Choroid plexus epithelial cell (primary cell): Measurements from ENCODE around the gene STAU1.
A peak's percentile ranks its signal among the peaks of the same experiment; 100 is the strongest.

Experiments
- DNase-seq: peaks from one replicate; pipeline ENCODE4 v3.0.0-alpha.2; 2010; ENCODE audit warnings: low read depth
- H3K4me3 ChIP-seq: 2 replicates; pipeline ENCODE4 v1.5.1; 2011; ENCODE audit warnings: low read depth, mild to moderate bottlenecking, control low read depth, low read length, moderate library complexity
- CTCF ChIP-seq: conservative IDR thresholded peaks from 2 replicates; pipeline ENCODE4 v1.5.1; 2011; ENCODE audit warnings: low read depth, mild to moderate bottlenecking, control low read depth, inconsistent platforms, low read length, moderate library complexity

The STAU1 gene

GRCh38 chr20:49216991-49217578, 29.0 kb upstream of the STAU1 start:
- H3K4me3 ChIP-seq = no peak overlapping the region
- peak; percentile 95 for DNase-seq
- peak; percentile 96 for TF ChIP-seq CTCF

- H3K4me3 ChIP-seq = no peak overlapping the region
- no peak for TF ChIP-seq CTCF
- no peak for DNase-seq
These were observed 27.1 kb upstream of the STAU1 start for GRCh38 chr20:49215232-49215631.

DNA sequence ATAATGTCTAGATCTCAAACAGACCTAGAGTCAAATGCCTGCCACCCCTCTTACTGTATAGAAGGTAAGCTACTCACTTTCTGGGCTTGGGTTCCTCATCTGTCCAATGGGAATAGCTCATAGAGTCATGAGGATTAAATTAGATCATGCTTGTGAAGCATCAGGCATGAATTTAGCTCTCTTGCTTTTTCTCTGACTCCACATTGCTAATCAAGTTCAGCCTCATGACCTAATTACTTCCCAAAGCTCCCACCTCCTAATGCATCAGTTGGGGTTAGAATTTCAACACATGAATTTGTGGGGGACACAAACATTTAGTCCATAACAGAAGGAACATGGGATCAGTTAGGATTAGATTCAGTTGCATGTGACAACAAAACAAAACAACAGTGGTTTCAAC, 26.4 kb upstream of the STAU1 start:
- H3K4me3 ChIP-seq = no peak overlapping the region
- no peak for TF ChIP-seq CTCF
- no peak for DNase-seq

DNA sequence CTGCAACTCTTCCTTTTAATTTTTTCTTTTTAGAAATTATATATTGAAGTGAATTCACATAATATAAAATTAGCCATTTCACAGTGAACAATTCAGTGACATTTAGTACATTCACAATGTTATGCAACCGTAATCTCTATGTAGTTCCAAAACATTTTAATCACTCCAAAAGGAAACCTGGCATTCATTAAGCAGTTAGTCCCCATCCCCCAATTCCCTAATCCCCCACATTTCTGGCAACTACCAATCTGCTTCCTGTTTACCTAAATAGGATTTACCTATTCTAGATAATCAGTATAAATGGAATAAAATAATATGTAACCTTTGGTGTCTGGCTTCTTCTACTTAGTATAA, 22.6 kb upstream of the STAU1 start:
- H3K4me3 ChIP-seq = no peak overlapping the region
- no peak for TF ChIP-seq CTCF
- DNase-seq = no peak

DNA sequence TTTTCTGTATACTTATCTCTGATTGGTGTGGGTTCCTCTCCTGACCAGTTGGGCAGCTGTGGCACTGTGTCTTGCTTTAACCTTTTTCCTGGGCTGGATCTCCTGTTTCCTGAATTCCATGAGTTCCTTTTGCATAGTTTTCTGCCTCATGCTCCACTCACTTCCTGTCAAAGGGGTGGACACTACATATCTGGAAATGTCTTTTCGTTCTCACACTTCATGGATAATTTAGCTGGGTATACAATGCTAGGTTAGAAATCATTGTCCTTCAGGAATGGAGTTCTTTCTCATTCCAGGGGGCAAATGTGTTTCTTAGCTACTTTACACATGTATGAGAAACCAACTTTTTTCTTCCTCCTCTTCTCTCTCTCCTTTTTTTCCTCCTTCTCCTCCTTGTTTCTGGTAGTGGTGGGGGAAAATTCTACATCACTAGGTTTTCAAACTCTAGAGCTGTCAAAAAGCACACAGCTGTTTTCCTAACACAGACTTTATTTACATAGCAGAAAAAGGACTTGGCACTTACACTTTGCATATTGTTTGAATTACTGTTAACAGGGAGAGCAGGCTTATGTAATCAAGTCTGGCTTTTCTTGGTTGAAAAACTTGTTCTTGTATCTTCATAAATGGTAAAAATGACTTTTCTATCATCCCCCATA, 22.1 kb upstream of the STAU1 start:
- no peak overlapping the region for H3K4me3 ChIP-seq
- no peak for TF ChIP-seq CTCF
- DNase-seq = no peak

- H3K4me3 ChIP-seq = no peak overlapping the region
- TF ChIP-seq CTCF = peak; percentile 31
- no peak for DNase-seq
These were observed 18.9 kb upstream of the STAU1 start for GRCh38 chr20:49207076-49207475.

GRCh38 chr20:49203746-49204145, 15.6 kb upstream of the STAU1 start:
- no peak for DNase-seq
- no peak for TF ChIP-seq CTCF
- H3K4me3 ChIP-seq = no peak overlapping the region
